Testis (tissue), 3 donors: Measurements from ENCODE around the gene ADAMTS20. TPM values are rescaled to one million over a fixed set of nuclear protein-coding genes. Genes with fewer than 3 reads are reported as not detected.
"Not testable (repeated sequence)": the region's sequence is repeated elsewhere in the genome, so short reads cannot be mapped to it uniquely, and the experiment has no call there.

Experiments used
- DNase-seq: peaks from one replicate; pipeline ENCODE4 v3.0.0-alpha.2; 2019
- H3K27ac ChIP-seq, 2 donors: fragments of 200-600 bp; sonication (generic); one replicate each; pipeline ENCODE4 v1.5.1; 2019
- H3K27me3 ChIP-seq: fragments of 200-600 bp; sonication (generic); one replicate; pipeline ENCODE4 v1.5.1; 2019
- H3K36me3 ChIP-seq: fragments of 200-600 bp; sonication (generic); one replicate; pipeline ENCODE4 v1.5.1; 2017; ENCODE audit warnings: low read depth; ENCODE audit errors: missing control alignments
- H3K4me1 ChIP-seq: fragments of 200-600 bp; sonication (generic); one replicate; pipeline ENCODE4 v1.5.1; 2019
- H3K4me3 ChIP-seq, 2 donors: fragments of 200-600 bp; sonication (generic); one replicate each; pipeline ENCODE4 v1.5.1; 2017 to 2019
- H3K9me3 ChIP-seq: fragments of 200-600 bp; sonication (generic); one replicate; pipeline ENCODE4 v1.5.1; 2017
- CTCF ChIP-seq, 3 experiments: fragments of 450-650 bp in 2 of 3; fragments of 200-600 bp in 1 of 3; sonication (generic) in 1 of 3; IDR thresholded peaks; one replicate each; pipeline ENCODE4 v1.5.1; 2016 to 2019; ENCODE audit warnings: antibody characterized with exemption in 3 of 3, mild to moderate bottlenecking in 2 of 3, moderate library complexity in 1 of 3
- POLR2A ChIP-seq: fragments of 450-650 bp; IDR thresholded peaks from one replicate; pipeline ENCODE4 v1.6.1; 2017; ENCODE audit warnings: antibody characterized with exemption, mild to moderate bottlenecking, moderate library complexity
- WGBS, 2 donors: methylation state at CpG; one replicate each; pipeline ENCODE4 v1.1.5; 2018; 5-methylcytosine and 5-hydroxymethylcytosine counted together
- intact Hi-C: fragments of 100-400 bp; cut with DNase I; formaldehyde crosslinking; loops from one replicate; pipeline ENCODE4 v1.15.1; 2023; ENCODE audit warnings: low total_unique reads
- polyA plus RNA-seq: library from polyadenylated mRNA; stranded (reverse); fragments of 350-450 nt; fragmentation: Illumina TruSeq; extraction: RNeasy Lipid Tissue Mini Kit (QIAGEN cat#74804); gene quantifications from one replicate; pipeline ENCODE4 v1.2.3, GENCODE V29; 2014; ENCODE audit warnings: low read depth, low replicate concordance; ENCODE audit not compliant: insufficient read depth
- total RNA-seq, 2 donors: library from RNA; depleted of rRNA; stranded (reverse); fragments of >200 nt; gene quantifications; one replicate each; pipeline ENCODE4 v1.2.3, GENCODE V29; 2016

ADAMTS20 gene
- total and polyA plus RNA-seq, 3 donors from 2014 or later = 0.26 to 1.5 (median 1.1) TPM

GRCh38 chr12:43544703-43545102 is 7.3 kb downstream of the ADAMTS20 start:
- no peak overlapping the region for H3K4me3 ChIP-seq
- WGBS, 2 donors = 87 to 88% methylated on average over 3 of the region's 3 CpGs
- no peak overlapping the region for H3K27ac ChIP-seq
- no peak for DNase-seq
- H3K36me3 ChIP-seq = no peaks in the 10 kb centered on the region
- no peaks in the 10 kb centered on the region for H3K9me3 ChIP-seq
- H3K27me3 ChIP-seq = no peaks in the 10 kb centered on the region
- intact Hi-C loops = no loop called here
- TF ChIP-seq CTCF (IDR thresholded peaks at IDR 0.05) = no peak
- no peak for TF ChIP-seq POLR2A
- no peaks in the 10 kb centered on the region for H3K4me1 ChIP-seq

GRCh38 chr12:43540470-43540869 is 11.5 kb downstream of the ADAMTS20 start:
- no peaks in the 10 kb centered on the region for H3K27me3 ChIP-seq
- no peaks in the 10 kb centered on the region for H3K4me1 ChIP-seq
- intact Hi-C loops = no loop called here
- no peak overlapping the region for H3K4me3 ChIP-seq
- no peaks in the 10 kb centered on the region for H3K9me3 ChIP-seq
- no peak for DNase-seq
- H3K27ac ChIP-seq = no peak overlapping the region
- TF ChIP-seq CTCF (IDR thresholded peaks at IDR 0.05) = no peak
- no peak for TF ChIP-seq POLR2A
- no peaks in the 10 kb centered on the region for H3K36me3 ChIP-seq

GRCh38 chr12:43537675-43538074 is 14.3 kb downstream of the ADAMTS20 start:
- H3K4me3 ChIP-seq, intact Hi-C loops, DNase-seq, H3K27ac ChIP-seq, H3K4me1 ChIP-seq, H3K36me3 ChIP-seq, H3K27me3 ChIP-seq, H3K9me3 ChIP-seq: not testable (repeated sequence)

GRCh38 chr12:43516045-43516444 is 36.0 kb downstream of the ADAMTS20 start:
- 61 to 76% methylated on average over 3 of the region's 3 CpGs for WGBS, 2 donors
- no peak for TF ChIP-seq CTCF (IDR thresholded peaks at IDR 0.05)
- TF ChIP-seq POLR2A = no peak
- H3K27ac ChIP-seq = no peak overlapping the region
- no peaks in the 10 kb centered on the region for H3K36me3 ChIP-seq
- no peak for DNase-seq
- no peaks in the 10 kb centered on the region for H3K4me1 ChIP-seq
- intact Hi-C loops = no loop called here
- no peaks in the 10 kb centered on the region for H3K27me3 ChIP-seq
- no peak overlapping the region for H3K4me3 ChIP-seq
- H3K9me3 ChIP-seq = no peaks in the 10 kb centered on the region

GRCh38 chr12:43501703-43502102 is 50.3 kb downstream of the ADAMTS20 start:
- Histone ChIP-seq H3K4me3 (no peak overlapping the region), H3K9me3 (no peaks in the 10 kb centered on the region), H3K4me1 (no peaks in the 10 kb centered on the region), H3K36me3 (no peaks in the 10 kb centered on the region), H3K27ac (no peak overlapping the region), H3K27me3 (no peaks in the 10 kb centered on the region)
- intact Hi-C loops = no loop called here
- no peak for DNase-seq
- no peak for TF ChIP-seq POLR2A
- TF ChIP-seq CTCF (IDR thresholded peaks at IDR 0.05) = no peak
- WGBS, 2 donors = 58 to 68% methylated on average over 2 of the region's 2 CpGs
